ENCODE measurements around the gene CBX4.

CBX4 gene

GRCh38 chr17:79839356-79840268 is at the start of gene CBX4:
Gene CBX4, minus strand, starts transcription at chr17:79839440. Its CDS starts 189 bp downstream, at chr17:79839251.
- DNase-seq (ENCODE audit: low read depth) = peak; percentile 47

- no peak for DNase-seq (ENCODE audit: low read depth)
Observed at GRCh38 chr17:79888009-79888540, 48.8 kb upstream of the CBX4 start.

- no peak for DNase-seq (ENCODE audit: low read depth)
Observed at GRCh38 chr17:79887451-79887991, 48.3 kb upstream of the CBX4 start.

GRCh38 chr17:79883202-79883601 is 44.0 kb upstream of the CBX4 start:
- no peak for DNase-seq (ENCODE audit: low read depth)

GRCh38 chr17:79878329-79878947 is 39.2 kb upstream of the CBX4 start:
- no peak for DNase-seq (ENCODE audit: low read depth)

GRCh38 chr17:79877041-79877440 is 37.8 kb upstream of the CBX4 start:
- no peak for DNase-seq (ENCODE audit: low read depth)

- no peak for DNase-seq (ENCODE audit: low read depth)
Observed at GRCh38 chr17:79875511-79875910, 36.3 kb upstream of the CBX4 start.

- DNase-seq (ENCODE audit: low read depth) = no peak
Observed at GRCh38 chr17:79874329-79874981, 35.2 kb upstream of the CBX4 start.

- DNase-seq (ENCODE audit: low read depth) = no peak
Observed at GRCh38 chr17:79873583-79873982, 34.3 kb upstream of the CBX4 start.

GRCh38 chr17:79872762-79873161 is 33.5 kb upstream of the CBX4 start:
- DNase-seq (ENCODE audit: low read depth) = no peak

- DNase-seq (ENCODE audit: low read depth) = no peak
Observed at GRCh38 chr17:79871131-79871530, 31.9 kb upstream of the CBX4 start.

GRCh38 chr17:79870540-79870939 is 31.3 kb upstream of the CBX4 start:
- no peak for DNase-seq (ENCODE audit: low read depth)

- no peak for DNase-seq (ENCODE audit: low read depth)
Observed at GRCh38 chr17:79866791-79867518, 27.7 kb upstream of the CBX4 start.

- no peak for DNase-seq (ENCODE audit: low read depth)
Observed at GRCh38 chr17:79865351-79866210, 26.3 kb upstream of the CBX4 start.

- no peak for DNase-seq (ENCODE audit: low read depth)
Observed at GRCh38 chr17:79864617-79865250, 25.5 kb upstream of the CBX4 start.

- no peak for DNase-seq (ENCODE audit: low read depth)
Observed at GRCh38 chr17:79864147-79864546, 24.9 kb upstream of the CBX4 start.

- DNase-seq (ENCODE audit: low read depth) = no peak
Observed at GRCh38 chr17:79862771-79863440, 23.7 kb upstream of the CBX4 start.

GRCh38 chr17:79862238-79862637 is 23.0 kb upstream of the CBX4 start:
- DNase-seq (ENCODE audit: low read depth) = no peak

- no peak for DNase-seq (ENCODE audit: low read depth)
Observed at GRCh38 chr17:79861413-79862216, 22.4 kb upstream of the CBX4 start.

All from GM04503 (cell line).